Measurements from ENCODE around the gene SMG6.

Gene SMG6

DNA sequence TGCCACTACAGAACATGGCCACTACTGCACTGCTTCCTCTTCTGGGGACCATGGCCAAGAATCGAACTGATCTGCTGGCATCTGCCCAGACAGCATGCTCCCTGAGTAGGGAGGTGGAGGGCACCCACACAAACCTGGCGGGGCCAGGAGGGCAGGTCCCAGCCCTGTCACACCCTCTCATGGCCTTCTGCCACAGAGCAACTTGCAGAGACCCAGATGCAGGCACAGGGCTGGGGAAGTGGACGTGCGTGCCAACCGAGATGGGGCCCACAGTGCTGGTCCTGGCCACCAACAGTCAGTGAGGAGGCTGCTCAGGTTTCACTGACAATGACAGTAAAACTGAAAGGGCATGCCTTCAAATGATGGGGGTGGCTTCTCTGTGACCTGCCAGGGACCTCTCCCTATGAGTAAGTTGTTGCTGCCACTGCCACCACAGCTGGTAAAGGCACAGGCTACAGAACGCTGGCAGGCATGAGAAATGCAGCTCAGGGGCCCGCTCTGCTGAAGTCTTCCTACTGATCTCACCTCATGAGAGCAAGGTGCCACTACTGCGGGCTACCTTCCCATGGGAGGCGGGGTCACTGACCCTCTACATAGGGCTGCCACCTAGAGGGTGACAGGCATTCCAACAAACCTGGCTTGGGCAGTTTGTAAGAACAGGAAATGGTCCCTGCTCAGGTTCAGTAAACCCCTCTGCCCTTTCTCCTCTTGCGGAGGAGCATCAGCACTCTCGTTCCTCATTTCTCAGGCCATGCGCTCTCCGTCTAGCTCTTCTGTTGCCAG, 233.2 kb downstream of the SMG6 start:
- DNase-seq: no peak

- DNase-seq: no peak
These were observed 235.0 kb downstream of the SMG6 start for GRCh38 chr17:2068519-2069051.

DNA sequence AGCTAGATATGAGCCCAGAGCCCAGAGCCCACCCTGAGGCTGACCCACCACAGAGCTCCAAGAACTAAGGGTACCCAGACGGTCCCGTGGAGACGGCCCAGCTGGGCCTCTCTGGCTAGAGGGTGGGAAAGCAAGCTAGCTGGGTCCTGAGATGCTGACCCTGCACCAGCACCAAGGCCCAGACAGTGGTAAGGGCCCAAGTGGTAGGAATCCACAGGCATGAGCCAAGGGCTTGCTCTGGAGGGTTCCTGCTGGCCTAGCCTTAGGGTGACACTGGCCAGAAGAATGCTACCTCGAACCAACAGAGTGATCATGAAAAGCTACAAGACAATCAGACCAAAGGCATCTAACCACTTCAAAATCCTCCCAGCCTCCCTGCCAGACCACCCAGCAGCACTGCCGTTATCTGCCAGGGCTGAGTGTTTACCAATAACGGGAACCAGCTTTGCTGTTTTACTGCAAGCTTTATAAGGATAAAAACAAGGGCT, 235.5 kb downstream of the SMG6 start:
- no peak for DNase-seq

DNA sequence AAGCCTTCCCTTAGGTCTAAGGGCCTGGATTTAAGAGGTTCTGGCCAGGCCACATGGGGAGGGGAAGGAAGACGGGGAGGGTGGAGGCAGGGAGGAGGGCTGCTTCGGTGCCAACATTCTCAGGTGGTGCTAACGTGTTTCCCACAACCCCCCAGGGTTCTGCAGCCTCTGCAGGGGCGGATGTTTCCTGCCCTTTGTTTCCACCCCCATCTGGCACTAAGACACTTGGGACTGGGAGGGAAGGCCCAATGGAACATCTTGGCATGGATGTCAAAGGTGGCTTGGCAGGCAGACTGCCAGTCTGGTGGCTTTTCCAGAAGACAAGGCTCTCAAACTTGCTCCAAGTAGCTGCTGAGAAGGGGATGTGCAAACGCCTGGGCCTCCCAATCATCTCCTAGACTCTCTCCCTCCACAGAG, 236.0 kb downstream of the SMG6 start:
- DNase-seq: no peak

- no peak for DNase-seq
These were observed 236.5 kb downstream of the SMG6 start for GRCh38 chr17:2067048-2067561.

GRCh38 chr17:2065949-2066400, 237.6 kb downstream of the SMG6 start:
- no peak for DNase-seq

DNA sequence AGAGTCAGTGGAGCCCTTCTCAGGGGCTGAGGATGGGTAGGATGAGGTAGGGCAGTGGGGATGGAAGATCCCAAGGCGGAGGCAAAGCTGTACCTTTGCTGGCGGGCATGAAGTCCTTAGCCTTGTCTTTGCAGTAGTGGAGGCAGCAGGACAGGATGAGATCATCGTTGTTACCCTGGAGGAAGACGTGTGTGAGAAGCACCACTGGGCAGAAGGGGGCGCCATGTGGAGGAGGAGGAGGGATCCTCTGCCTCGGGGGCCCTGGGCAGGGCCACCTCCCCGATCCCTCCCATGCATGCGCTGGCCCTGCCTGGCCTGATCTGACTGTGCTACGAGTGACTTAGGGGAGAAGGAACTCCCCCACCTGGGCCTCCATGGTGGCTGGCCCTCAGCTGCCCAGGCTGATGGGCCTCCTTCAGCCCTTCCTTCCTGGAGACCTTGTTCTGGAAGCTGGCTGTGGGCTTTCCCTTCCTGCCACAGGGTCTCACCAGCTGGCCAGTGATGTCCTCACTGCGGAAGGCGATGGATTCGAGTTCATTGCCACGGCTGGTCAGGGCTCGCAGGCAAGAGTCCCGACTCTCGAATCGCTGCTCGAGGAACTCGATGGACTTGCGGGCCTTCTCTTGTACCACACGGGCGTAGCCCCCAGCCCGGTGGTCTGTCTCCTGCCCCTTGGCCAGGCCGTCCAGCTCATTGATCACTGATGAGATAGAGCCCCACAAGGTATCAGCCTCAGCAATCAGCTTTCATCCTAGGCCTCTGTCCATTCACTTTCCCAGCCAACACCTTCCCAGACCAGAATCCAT, 238.4 kb downstream of the SMG6 start:
- no peak for DNase-seq

DNA sequence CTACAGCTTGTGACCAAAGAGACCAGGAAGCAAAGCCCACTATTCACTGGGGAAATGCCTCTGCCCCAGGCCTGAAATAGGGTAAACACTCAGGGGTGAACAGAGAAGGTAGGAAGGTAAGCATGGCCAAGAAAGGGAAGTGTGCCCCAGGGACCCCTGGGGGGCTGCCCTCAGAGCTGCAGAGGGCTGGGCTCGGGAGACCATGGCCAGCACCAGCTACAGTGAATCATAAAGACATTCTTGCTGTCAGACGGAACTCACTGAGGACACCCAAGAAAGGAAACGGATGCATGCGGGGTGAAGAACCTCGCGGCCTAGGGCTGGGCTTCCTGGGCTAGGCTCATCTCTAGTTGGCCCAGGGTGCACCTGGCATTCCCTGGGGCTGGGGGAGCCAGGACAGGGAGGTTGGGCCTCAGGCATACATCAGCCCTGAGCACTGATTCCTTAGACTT, 239.0 kb downstream of the SMG6 start:
- DNase-seq: no peak

- DNase-seq: no peak
These were observed 239.5 kb downstream of the SMG6 start for GRCh38 chr17:2064147-2064489.

GRCh38 chr17:2063261-2064146, 240.1 kb downstream of the SMG6 start:
- no peak for DNase-seq

- no peak for DNase-seq
These were observed 240.9 kb downstream of the SMG6 start for GRCh38 chr17:2062571-2063183.

GRCh38 chr17:2061441-2061958, 242.1 kb downstream of the SMG6 start:
- no peak for DNase-seq

- no peak for DNase-seq
These were observed 242.7 kb downstream of the SMG6 start for GRCh38 chr17:2060681-2061440.

GRCh38 chr17:2060385-2060658, 243.3 kb downstream of the SMG6 start:
- DNase-seq: no peak

GRCh38 chr17:2059547-2060384, 243.8 kb downstream of the SMG6 start:
- DNase-seq: no peak

- DNase-seq: no peak
These were observed 244.7 kb downstream of the SMG6 start for GRCh38 chr17:2058586-2059546.

- DNase-seq: no peak
These were observed 245.6 kb downstream of the SMG6 start for GRCh38 chr17:2057760-2058585.

GRCh38 chr17:2057175-2057759, 246.3 kb downstream of the SMG6 start:
- no peak for DNase-seq

All from NCI-H1436 (cell line).